Colonic mucosa (tissue), 4 donors: ENCODE results near the gene APCDD1L. TPM values are rescaled to one million over a fixed set of nuclear protein-coding genes. Genes with fewer than 3 reads are reported as not detected.

Source experiments
- DNase-seq: peaks from one replicate; pipeline ENCODE4 v3.0.0-alpha.2; 2020
- H3K27ac ChIP-seq: fragments of 200-600 bp; one replicate; pipeline ENCODE4 v1.8.0; 2021
- H3K27me3 ChIP-seq: fragments of 200-600 bp; one replicate; pipeline ENCODE4 v1.8.0; 2021
- H3K36me3 ChIP-seq: fragments of 200-600 bp; one replicate; pipeline ENCODE4 v1.8.0; 2021
- H3K4me1 ChIP-seq: fragments of 200-600 bp; one replicate; pipeline ENCODE4 v1.8.0; 2021; ENCODE audit warnings: mild to moderate bottlenecking
- H3K4me3 ChIP-seq: fragments of 200-600 bp; one replicate; pipeline ENCODE4 v1.8.0; 2021
- H3K9ac ChIP-seq, 2 donors: one replicate each; pipeline ENCODE4 v1.7.0; 2013; ENCODE audit warnings: control low read depth in 2 of 2, low read depth in 2 of 2, low read length in 2 of 2
- H3K9me3 ChIP-seq: fragments of 200-600 bp; one replicate; pipeline ENCODE4 v1.8.0; 2021
- intact Hi-C: fragments of 100-400 bp; cut with DNase I; formaldehyde crosslinking; loops from one replicate; pipeline ENCODE4 v1.14.1; 2022
- total RNA-seq, 2 donors: library from RNA; stranded (reverse); fragmentation: NEBNext Ultra II Directional in 1 of 2; extraction: Animal tissue kit (Norgen Biotek cat#: 25700) in 1 of 2; gene quantifications; one replicate each; pipeline ENCODE4 v1.2.1, GENCODE V29; 2021
- TF ChIP-seq, protein P1 (sequence below): fragments of 200-600 bp; IDR thresholded peaks from one replicate; pipeline ENCODE4 v1.8.0; 2022; ENCODE audit warnings: antibody characterized with exemption, mild to moderate bottlenecking
- donor health status: healthy.
- donor health status: DM: no; HTN: no; CAD: no.
- donor health status: DM: no; HTN: no; CAD: no.

APCDD1L gene
- total RNA-seq: 1 to 10 TPM in 1 of 2 donors, under 1 TPM in 1; 0.32 to 1.0 TPM

DNA sequence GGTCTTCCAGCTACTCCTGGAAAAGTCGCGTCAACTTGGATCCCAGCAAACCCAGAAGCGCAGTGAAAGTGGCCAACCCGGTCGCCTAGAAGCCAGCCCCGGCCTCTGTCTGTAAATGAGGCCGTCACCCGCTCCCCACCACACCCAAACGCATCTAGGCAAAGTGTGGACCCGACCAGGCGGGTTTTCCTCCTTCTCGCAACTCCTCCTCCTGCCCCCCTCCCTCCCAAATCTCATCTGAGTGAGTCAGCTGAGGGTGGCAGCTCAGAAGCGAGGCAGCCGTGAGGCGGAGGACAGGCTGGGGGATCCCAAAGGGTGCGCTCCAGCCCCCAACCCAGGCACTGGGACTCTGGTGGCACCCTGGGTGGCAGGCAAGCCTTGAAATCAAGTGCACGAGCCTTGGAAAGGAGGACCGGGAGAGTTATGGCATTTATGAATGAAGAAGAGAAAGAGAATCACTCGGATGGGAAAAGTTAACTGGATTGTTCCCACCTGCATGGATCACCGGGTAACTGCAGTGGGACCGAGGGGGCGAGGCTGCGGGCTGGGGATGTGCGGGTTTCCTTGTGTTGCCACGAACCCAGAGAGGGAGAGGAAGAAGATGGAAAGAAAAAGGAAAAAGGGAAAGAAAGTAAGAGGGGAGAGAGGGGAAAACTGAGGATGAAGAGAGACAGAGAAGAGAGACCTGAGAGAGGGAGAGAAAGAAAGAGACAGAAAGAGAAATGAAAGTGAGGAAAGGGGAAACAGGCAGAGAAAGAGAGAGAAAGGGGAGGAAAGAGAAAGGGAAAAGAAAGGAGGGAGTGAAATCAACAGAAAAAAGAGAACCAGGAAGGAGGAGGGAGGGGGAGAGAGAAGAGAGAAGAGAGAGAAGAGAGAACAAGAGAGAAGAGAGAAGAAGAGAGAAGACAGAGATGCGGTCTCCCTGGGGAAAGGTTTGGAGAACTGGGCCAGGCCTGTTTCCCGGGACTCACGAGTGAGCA, at the start of gene APCDD1L:
Gene APCDD1L (minus strand): TSS at position 167 of the 980 bp plus-strand sequence. CDS start 692 bp downstream, outside the sequence.
- no peak within 1 kb of the TSS for H3K27ac ChIP-seq
- H3K9me3 ChIP-seq: no peaks in the 10 kb centered on the region
- H3K4me1 ChIP-seq: no peaks in the 10 kb centered on the region
- H3K9ac ChIP-seq: no peak within 1 kb of the TSS
- DNase-seq: no peak
- H3K4me3 ChIP-seq: peak within 1 kb of the TSS; percentile 5
- TF ChIP-seq, protein P1, sequence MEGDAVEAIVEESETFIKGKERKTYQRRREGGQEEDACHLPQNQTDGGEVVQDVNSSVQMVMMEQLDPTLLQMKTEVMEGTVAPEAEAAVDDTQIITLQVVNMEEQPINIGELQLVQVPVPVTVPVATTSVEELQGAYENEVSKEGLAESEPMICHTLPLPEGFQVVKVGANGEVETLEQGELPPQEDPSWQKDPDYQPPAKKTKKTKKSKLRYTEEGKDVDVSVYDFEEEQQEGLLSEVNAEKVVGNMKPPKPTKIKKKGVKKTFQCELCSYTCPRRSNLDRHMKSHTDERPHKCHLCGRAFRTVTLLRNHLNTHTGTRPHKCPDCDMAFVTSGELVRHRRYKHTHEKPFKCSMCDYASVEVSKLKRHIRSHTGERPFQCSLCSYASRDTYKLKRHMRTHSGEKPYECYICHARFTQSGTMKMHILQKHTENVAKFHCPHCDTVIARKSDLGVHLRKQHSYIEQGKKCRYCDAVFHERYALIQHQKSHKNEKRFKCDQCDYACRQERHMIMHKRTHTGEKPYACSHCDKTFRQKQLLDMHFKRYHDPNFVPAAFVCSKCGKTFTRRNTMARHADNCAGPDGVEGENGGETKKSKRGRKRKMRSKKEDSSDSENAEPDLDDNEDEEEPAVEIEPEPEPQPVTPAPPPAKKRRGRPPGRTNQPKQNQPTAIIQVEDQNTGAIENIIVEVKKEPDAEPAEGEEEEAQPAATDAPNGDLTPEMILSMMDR: no peak
- intact Hi-C loops: no loop called here
- peaks cover 10% of the 10 kb centered on the region for H3K27me3 ChIP-seq
- H3K36me3 ChIP-seq: no peaks in the 10 kb centered on the region

DNA sequence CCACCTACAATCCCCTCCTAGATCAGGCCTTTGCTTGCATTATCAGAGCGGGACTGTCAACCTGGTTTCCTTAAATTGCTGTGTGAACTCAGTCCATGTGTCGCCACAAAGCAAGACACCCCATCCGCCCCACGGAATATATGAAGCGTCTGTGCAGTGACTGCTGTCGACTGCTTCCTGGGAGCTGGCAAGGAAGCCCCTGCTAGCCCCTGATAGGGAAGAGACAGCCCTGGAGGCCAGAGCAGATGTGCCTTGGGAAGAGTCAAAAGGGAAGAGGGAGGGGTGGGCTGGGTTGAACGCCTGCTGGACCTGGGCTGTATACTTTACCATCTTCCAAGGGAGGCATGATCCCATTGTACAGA, 44.1 kb upstream of the APCDD1L start:
- no peaks in the 10 kb centered on the region for H3K9me3 ChIP-seq
- TF ChIP-seq, protein P1: no peak
- no peak overlapping the region for H3K27ac ChIP-seq
- intact Hi-C loops: no loop called here
- no peaks in the 10 kb centered on the region for H3K36me3 ChIP-seq
- no peaks in the 10 kb centered on the region for H3K4me1 ChIP-seq
- H3K9ac ChIP-seq: no peak overlapping the region
- H3K4me3 ChIP-seq: no peak overlapping the region
- DNase-seq: no peak
- H3K27me3 ChIP-seq: no peaks in the 10 kb centered on the region

DNA sequence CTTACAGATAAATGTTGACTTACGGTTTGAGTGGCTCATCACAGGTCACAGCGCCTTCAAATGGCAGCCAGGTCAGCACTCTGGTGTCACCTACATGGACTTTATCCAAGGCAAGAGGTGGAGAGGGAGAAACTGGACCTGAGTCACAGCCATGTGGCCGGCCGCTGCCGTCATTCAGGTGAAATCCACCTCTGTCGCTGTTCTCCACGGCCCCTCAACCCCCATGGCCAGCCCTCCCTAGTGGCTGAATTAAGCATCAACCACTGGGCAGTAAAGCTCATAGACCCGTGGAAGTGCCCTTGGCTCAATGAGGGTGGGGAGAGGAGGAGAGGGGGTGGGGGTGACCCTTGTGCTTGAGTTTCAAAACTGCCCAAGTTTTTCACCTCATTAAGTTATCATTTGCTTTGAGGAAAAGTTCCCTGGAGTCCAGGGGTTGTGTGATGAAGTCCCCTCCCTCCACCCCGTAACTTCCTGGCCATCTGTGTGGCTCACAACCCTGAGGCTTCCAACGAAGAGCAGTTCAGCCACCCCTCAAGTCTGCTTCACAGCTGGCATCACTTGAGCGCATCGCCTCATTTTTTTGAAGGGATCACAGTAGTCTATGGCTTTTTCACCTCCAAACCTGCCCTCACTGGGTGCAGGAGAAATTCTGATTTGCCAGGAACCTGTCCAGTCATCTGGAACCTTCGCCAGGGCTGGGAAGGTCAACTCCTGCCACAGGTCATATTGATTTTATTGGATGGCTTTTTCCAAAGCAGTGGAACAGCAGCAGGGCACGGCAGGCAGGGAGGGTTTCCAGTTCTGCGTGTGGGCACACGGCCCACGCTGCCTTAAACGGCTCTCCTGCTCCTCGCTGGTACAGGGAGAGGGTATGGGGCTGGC, 43.5 kb upstream of the APCDD1L start:
- H3K9me3 ChIP-seq: no peaks in the 10 kb centered on the region
- intact Hi-C loops: no loop called here
- H3K27ac ChIP-seq: no peak overlapping the region
- H3K4me1 ChIP-seq: no peaks in the 10 kb centered on the region
- no peak for DNase-seq
- no peak overlapping the region for H3K4me3 ChIP-seq
- H3K36me3 ChIP-seq: no peaks in the 10 kb centered on the region
- H3K27me3 ChIP-seq: no peaks in the 10 kb centered on the region
- TF ChIP-seq, protein P1: no peak
- H3K9ac ChIP-seq: no peak overlapping the region

DNA sequence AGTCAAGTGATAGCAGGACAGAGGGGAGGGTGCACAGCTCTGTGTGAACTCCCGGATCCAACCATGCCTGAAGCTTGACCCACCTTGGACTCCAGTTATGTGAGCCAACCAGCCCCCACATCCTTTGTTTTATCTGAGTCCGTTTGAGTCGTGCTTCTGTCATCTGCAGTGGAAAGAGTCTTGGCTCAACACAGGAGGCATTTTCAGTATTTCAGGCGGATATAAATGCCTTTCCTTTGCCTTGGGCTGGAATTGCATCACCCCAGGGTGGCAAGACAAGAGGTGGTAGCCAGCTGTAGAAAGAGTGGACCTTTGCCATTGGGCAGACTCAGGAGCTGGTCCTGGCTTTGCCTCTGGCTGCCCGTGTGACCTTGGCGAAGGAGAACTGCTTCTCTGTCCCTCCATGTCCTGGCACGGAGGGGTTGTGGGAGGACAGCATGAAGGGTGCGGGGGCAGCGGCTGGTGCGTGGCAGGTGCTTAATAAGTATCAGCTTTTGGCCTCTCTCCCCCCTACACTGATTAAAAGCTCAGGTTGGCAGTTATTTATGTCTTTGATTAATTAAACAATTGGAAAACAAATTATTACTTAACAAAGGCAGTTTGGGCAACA, 42.6 kb upstream of the APCDD1L start:
- H3K4me1 ChIP-seq: no peaks in the 10 kb centered on the region
- H3K9ac ChIP-seq: no peak overlapping the region
- no peak overlapping the region for H3K27ac ChIP-seq
- no peaks in the 10 kb centered on the region for H3K27me3 ChIP-seq
- H3K9me3 ChIP-seq: no peaks in the 10 kb centered on the region
- no peak overlapping the region for H3K4me3 ChIP-seq
- no peak for DNase-seq
- no peaks in the 10 kb centered on the region for H3K36me3 ChIP-seq
- intact Hi-C loops: no loop called here
- TF ChIP-seq, protein P1: no peak

DNA sequence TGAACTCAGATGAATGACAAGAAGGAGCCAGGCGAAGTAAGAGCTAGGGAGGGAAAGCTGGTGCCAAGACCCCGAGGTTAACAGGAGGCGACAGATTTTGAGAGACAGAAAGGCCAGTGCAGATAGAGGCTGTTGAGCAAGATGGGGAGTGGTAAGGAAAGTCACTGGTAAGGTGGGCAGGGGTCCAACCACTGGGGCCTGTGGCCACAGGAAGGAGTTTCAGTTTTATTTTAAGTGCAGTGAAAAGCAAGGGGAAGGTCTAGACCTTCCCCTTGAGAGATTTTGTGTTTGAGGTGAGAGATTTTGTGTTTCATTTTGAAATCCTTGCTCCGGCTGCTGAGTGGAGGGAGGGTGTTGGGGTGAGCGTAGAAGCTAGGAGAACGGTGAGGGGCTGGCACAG, 41.8 kb upstream of the APCDD1L start:
- Histone ChIP-seq H3K9me3 (no peaks in the 10 kb centered on the region), H3K4me3 (no peak overlapping the region), H3K27ac (no peak overlapping the region), H3K9ac (no peak overlapping the region), H3K27me3 (no peaks in the 10 kb centered on the region), H3K36me3 (no peaks in the 10 kb centered on the region), H3K4me1 (no peaks in the 10 kb centered on the region)
- TF ChIP-seq, protein P1: no peak
- intact Hi-C loops: no loop called here
- no peak for DNase-seq
